GM23338 (cell line): ENCODE measurements around the gene C12orf42. TPM values are rescaled to one million over a fixed set of nuclear protein-coding genes. Genes with fewer than 3 reads are reported as not detected.

Experiments
- ATAC-seq: fragments of 200-7000 bp; cut with Tn5 transposase; 3 replicates; pipeline ENCODE4 v1.9.1; 2020
- DNase-seq: peaks from one replicate; pipeline ENCODE4 v3.0.0-alpha.2; 2015; ENCODE audit warnings: low spot score
- H2AFZ ChIP-seq: fragments of 200-600 bp; sonication (generic); 2 replicates; pipeline ENCODE4 v1.8.0; 2016; ENCODE audit warnings: antibody characterized with exemption, mild to moderate bottlenecking, moderate library complexity
- H3F3A ChIP-seq: fragments of 200-600 bp; sonication (generic); replicated peaks from 2 replicates; pipeline ENCODE4 v1.8.0; 2017; ENCODE audit warnings: antibody characterized with exemption, mixed run types, low read depth
- H3K27ac ChIP-seq: fragments of 200-600 bp; sonication (generic); 2 replicates; pipeline ENCODE4 v1.6.1; 2016; ENCODE audit warnings: low read depth
- H3K27me3 ChIP-seq: fragments of 200-600 bp; sonication (generic); 2 replicates; pipeline ENCODE4 v1.8.0; 2016; ENCODE audit warnings: mild to moderate bottlenecking, mixed run types, moderate library complexity; ENCODE audit not compliant: insufficient read depth
- H3K36me3 ChIP-seq: fragments of 200-600 bp; sonication (generic); 2 replicates; pipeline ENCODE4 v1.8.0; 2016; ENCODE audit warnings: mild to moderate bottlenecking; ENCODE audit not compliant: insufficient read depth
- H3K4me1 ChIP-seq: fragments of 200-600 bp; sonication (generic); 2 replicates; pipeline ENCODE4 v1.8.0; 2016; ENCODE audit warnings: mild to moderate bottlenecking, moderate library complexity; ENCODE audit not compliant: insufficient read depth
- H3K4me2 ChIP-seq: fragments of 200-600 bp; sonication (generic); 2 replicates; pipeline ENCODE4 v1.7.1; 2017; ENCODE audit warnings: mixed run types
- H3K4me3 ChIP-seq: fragments of 200-600 bp; sonication (generic); 2 replicates; pipeline ENCODE4 v1.6.1; 2016; ENCODE audit warnings: mixed run types
- H3K79me2 ChIP-seq: fragments of 200-600 bp; sonication (generic); replicated peaks from 2 replicates; pipeline ENCODE4 v1.8.0; 2017; ENCODE audit warnings: mild to moderate bottlenecking; ENCODE audit not compliant: insufficient read depth
- H3K9me2 ChIP-seq: fragments of 200-600 bp; sonication (generic); 2 replicates; pipeline ENCODE4 v1.8.0; 2017; ENCODE audit not compliant: insufficient read depth
- H4K20me1 ChIP-seq: fragments of 200-600 bp; sonication (generic); replicated peaks from 2 replicates; pipeline ENCODE4 v1.8.0; 2017; ENCODE audit warnings: mild to moderate bottlenecking; ENCODE audit not compliant: insufficient read depth
- H3K27ac Mint-ChIP-seq: 2 replicates; pipeline ENCODE4 v1.8.0; 2020; ENCODE audit warnings: inconsistent platforms, mild to moderate bottlenecking, moderate library complexity, mixed read lengths
- H3K27me3 Mint-ChIP-seq: 3 replicates; pipeline ENCODE4 v1.8.0; 2022; ENCODE audit warnings: low read depth, mild to moderate bottlenecking, moderate library complexity, mixed read lengths, inconsistent platforms; ENCODE audit not compliant: insufficient read depth, poor library complexity
- H3K36me3 Mint-ChIP-seq: 3 replicates; pipeline ENCODE4 v1.8.0; 2021; ENCODE audit warnings: low read depth, mild to moderate bottlenecking, inconsistent platforms, moderate library complexity, mixed read lengths
- H3K4me1 Mint-ChIP-seq: 3 replicates; pipeline ENCODE4 v1.8.0; 2020; ENCODE audit warnings: mild to moderate bottlenecking, inconsistent platforms, mixed read lengths
- H3K4me3 Mint-ChIP-seq: 3 replicates; pipeline ENCODE4 v1.8.0; 2021; ENCODE audit warnings: moderate library complexity, mild to moderate bottlenecking, inconsistent platforms, mixed read lengths
- H3K9me3 Mint-ChIP-seq: 3 replicates; pipeline ENCODE4 v1.8.0; 2020; ENCODE audit warnings: moderate library complexity, mild to moderate bottlenecking, inconsistent platforms, mixed read lengths
- EZH2 ChIP-seq: fragments of 200-600 bp; sonication (generic); IDR thresholded peaks from one replicate; pipeline ENCODE4 v1.8.0; 2017; ENCODE audit warnings: antibody characterized with exemption, mild to moderate bottlenecking, low read depth; ENCODE audit not compliant: unreplicated experiment
- JUNB ChIP-seq: IDR thresholded peaks from one replicate; pipeline ENCODE4 v1.6.1; 2016; ENCODE audit warnings: antibody characterized with exemption; ENCODE audit not compliant: unreplicated experiment
- POLR2AphosphoS5 ChIP-seq: IDR thresholded peaks from 2 replicates; pipeline ENCODE4 v1.6.1; 2016; ENCODE audit warnings: antibody characterized with exemption, low read depth
- STAT1 ChIP-seq: IDR thresholded peaks from one replicate; pipeline ENCODE4 v1.6.1; 2016; ENCODE audit warnings: antibody characterized with exemption; ENCODE audit not compliant: unreplicated experiment
- ZNF114 ChIP-seq: fragments of 250-450 bp; sonication (Bioruptor Pico); IDR thresholded peaks from 2 replicates; pipeline ENCODE4 v1.5.0; 2020; ENCODE audit warnings: mild to moderate bottlenecking, moderate library complexity
- ZNF462 ChIP-seq: fragments of 250-450 bp; sonication (Bioruptor Pico); IDR thresholded peaks from 2 replicates; pipeline ENCODE4 v1.5.0; 2020; ENCODE audit warnings: mild to moderate bottlenecking, moderate library complexity
- polyA plus RNA-seq: library from polyadenylated mRNA; unstranded; fragments of >200 nt; fragmentation: Nextera tagmentation; extraction: Ambion mirVana; gene quantifications from 2 replicates; pipeline ENCODE4 v1.2.1, GENCODE V29; 2016
- total RNA-seq: library from RNA; depleted of rRNA; stranded (reverse); fragments of >200 nt; shearing (Covaris generic); gene quantifications from 2 replicates; pipeline ENCODE4 v1.2.3, GENCODE V29; 2014
- TF ChIP-seq, protein P1 (sequence below): IDR thresholded peaks from 2 replicates; pipeline ENCODE4 v1.6.1; 2016; ENCODE audit warnings: antibody characterized with exemption
- TF ChIP-seq, protein P2 (sequence below), 2 experiments: fragments of 200-600 bp in 1 of 2; sonication (generic) in 1 of 2; conservative IDR thresholded peaks; 2 replicates each; pipeline versions ENCODE4 v1.5.1 to v1.6.1; 2016 to 2017; ENCODE audit warnings: antibody characterized with exemption in 2 of 2, low read depth in 2 of 2, mild to moderate bottlenecking in 2 of 2, moderate library complexity in 1 of 2

The C12orf42 gene
- total and polyA plus RNA-seq, 2 experiments from 2014 or later = 0.45 TPM; not detected in 1

- TF ChIP-seq ZNF462 (CRISPR knock-in tag) = no peak
- TF ChIP-seq, protein P1, sequence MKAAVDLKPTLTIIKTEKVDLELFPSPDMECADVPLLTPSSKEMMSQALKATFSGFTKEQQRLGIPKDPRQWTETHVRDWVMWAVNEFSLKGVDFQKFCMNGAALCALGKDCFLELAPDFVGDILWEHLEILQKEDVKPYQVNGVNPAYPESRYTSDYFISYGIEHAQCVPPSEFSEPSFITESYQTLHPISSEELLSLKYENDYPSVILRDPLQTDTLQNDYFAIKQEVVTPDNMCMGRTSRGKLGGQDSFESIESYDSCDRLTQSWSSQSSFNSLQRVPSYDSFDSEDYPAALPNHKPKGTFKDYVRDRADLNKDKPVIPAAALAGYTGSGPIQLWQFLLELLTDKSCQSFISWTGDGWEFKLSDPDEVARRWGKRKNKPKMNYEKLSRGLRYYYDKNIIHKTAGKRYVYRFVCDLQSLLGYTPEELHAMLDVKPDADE = no peak
- TF ChIP-seq STAT1 = no peak
- no peak for TF ChIP-seq ZNF114 (CRISPR knock-in tag)
- TF ChIP-seq JUNB = no peak
- TF ChIP-seq POLR2AphosphoS5 = no peak
Measured at GRCh38 chr12:103387385-103387784, 108.4 kb downstream of the C12orf42 start (continued).

GRCh38 chr12:103386451-103386850, 109.3 kb downstream of the C12orf42 start:
- no peaks in the 10 kb centered on the region for H3K4me1 Mint-ChIP-seq
- no peak overlapping the region for H3K27ac Mint-ChIP-seq
- peaks cover 8% of the 10 kb centered on the region for H3K27me3 Mint-ChIP-seq
- Histone ChIP-seq H2AFZ (no peak overlapping the region), H3K27ac (no peak overlapping the region), H3F3A (no peaks in the 10 kb centered on the region), H4K20me1 (no peaks in the 10 kb centered on the region; the same call in none of the 2 replicates), H3K4me1 (no peaks in the 10 kb centered on the region), H3K36me3 (no peaks in the 10 kb centered on the region), H3K4me3 (no peak overlapping the region), H3K27me3 (no peaks in the 10 kb centered on the region), H3K9me2 (peaks cover 6% of the 10 kb centered on the region; the same call in 1 of the 2 replicates), H3K79me2 (no peaks in the 10 kb centered on the region), H3K4me2 (no peak overlapping the region)
- ATAC-seq = no peak
- no peaks in the 10 kb centered on the region for H3K36me3 Mint-ChIP-seq
- no peak for DNase-seq
- no peaks in the 10 kb centered on the region for H3K9me3 Mint-ChIP-seq
- H3K4me3 Mint-ChIP-seq = no peak overlapping the region
- TF ChIP-seq, protein P2, sequence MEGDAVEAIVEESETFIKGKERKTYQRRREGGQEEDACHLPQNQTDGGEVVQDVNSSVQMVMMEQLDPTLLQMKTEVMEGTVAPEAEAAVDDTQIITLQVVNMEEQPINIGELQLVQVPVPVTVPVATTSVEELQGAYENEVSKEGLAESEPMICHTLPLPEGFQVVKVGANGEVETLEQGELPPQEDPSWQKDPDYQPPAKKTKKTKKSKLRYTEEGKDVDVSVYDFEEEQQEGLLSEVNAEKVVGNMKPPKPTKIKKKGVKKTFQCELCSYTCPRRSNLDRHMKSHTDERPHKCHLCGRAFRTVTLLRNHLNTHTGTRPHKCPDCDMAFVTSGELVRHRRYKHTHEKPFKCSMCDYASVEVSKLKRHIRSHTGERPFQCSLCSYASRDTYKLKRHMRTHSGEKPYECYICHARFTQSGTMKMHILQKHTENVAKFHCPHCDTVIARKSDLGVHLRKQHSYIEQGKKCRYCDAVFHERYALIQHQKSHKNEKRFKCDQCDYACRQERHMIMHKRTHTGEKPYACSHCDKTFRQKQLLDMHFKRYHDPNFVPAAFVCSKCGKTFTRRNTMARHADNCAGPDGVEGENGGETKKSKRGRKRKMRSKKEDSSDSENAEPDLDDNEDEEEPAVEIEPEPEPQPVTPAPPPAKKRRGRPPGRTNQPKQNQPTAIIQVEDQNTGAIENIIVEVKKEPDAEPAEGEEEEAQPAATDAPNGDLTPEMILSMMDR (conservative IDR thresholded peaks at IDR 0.05; ENCODE audit: low read depth in 2 of 2) = no peak
- no peak for TF ChIP-seq POLR2AphosphoS5
- no peak for TF ChIP-seq ZNF114 (CRISPR knock-in tag)
- TF ChIP-seq EZH2 = no peak
- TF ChIP-seq, protein P1 = no peak
